Middle frontal gyrus (tissue), 1 donor: ENCODE data around the gene ASB12.
A peak's percentile ranks its signal among the peaks of the same experiment; 100 is the strongest.
"Not testable (repeated sequence)": the region's sequence is repeated elsewhere in the genome, so short reads cannot be mapped to it uniquely, and the experiment has no call there.

ENCODE experiments used
- DNase-seq: peaks from one replicate; pipeline ENCODE4 v3.0.0-alpha.2; 2015; ENCODE audit warnings: low spot score; ENCODE audit errors: extremely low spot score

The ASB12 gene

DNA sequence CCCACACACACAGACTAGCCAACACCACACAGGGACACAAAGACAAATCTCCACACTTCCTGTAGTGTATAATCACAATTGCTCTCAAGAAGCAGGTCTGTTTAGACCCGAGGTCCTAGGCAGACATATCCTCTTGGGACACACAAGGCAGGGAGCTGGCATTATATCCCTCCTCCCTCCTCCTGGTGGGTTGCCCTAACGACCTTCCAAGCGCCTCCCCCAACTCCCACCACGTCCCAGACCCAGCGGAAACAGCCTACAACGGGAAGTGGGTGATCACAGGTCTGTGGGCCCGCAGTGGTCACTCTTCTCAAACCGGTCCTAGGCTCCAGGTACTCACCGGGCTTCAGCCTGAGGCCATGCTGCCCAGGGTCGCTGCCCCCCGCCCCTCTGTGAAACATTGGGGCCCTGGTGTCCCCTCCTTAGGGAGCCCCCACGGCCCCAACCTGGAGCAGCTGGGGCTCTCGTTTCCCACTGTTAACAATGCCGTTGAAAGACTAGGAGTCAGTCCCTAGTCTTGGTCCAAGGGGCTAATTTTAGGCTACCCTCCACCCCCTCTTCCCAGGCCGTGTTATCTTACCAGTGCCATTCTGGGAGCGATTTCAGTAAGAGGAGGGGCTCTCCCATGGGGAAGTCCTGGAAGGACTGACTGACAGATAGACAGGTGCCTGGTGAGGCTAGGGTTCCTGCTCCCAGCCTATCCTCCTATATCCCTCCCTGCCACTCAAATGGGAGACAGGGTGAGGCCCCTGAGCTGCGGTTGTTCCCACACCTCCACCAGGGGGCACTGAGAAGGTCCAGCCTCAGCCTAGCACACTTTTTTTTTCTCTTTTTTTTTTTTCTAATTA lies at the start of gene ASB12:
Gene ASB12, minus strand, starts transcription at position 485 of the 848 bp plus-strand sequence. CDS start 4,957 bp downstream, outside the sequence.
- no peak for DNase-seq

GRCh38 chrX:64265265-64265664 lies 34.9 kb upstream of the ASB12 start:
- no peak for DNase-seq

GRCh38 chrX:64229154-64229553 lies 1.3 kb downstream of the ASB12 start:
- no peak for DNase-seq

- DNase-seq, result no peak
Observed at GRCh38 chrX:64218023-64218422, 12.4 kb downstream of the ASB12 start.

- not testable (repeated sequence) for DNase-seq
Observed at GRCh38 chrX:64213989-64214388, 16.4 kb downstream of the ASB12 start.

DNA sequence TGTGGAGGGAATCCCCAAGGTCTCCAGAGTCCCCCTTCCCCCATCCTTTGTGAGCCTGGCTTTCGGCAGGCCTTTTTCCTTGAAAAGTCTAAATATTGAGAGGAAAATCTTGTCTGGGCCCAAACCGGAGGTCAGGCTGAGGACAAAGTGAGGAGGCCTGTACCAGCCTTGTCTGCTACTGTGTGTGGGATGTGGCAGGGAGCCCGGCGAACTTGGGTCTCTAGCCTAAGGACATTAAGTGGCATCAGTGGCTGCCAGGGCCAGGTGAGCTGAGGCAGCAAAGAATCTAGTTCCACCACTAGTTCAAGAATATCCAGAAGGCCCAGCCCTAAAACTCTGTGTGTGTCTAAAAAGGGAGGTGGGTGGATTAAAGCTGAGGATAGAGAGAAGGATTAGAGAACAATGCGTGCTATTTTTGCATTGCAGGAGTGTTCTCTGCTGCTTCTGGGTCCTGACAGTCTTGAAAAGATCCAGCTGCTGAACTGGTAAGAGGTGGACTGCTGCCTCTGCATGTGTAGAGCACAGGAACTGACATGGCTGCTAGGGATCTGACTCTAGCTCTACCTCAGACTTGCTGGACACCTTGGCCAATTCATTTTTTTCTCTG lies 23.7 kb downstream of the ASB12 start:
- no peak for DNase-seq

GRCh38 chrX:64205735-64206501 lies 24.5 kb downstream of the ASB12 start:
- peak; percentile 75 for DNase-seq

DNA sequence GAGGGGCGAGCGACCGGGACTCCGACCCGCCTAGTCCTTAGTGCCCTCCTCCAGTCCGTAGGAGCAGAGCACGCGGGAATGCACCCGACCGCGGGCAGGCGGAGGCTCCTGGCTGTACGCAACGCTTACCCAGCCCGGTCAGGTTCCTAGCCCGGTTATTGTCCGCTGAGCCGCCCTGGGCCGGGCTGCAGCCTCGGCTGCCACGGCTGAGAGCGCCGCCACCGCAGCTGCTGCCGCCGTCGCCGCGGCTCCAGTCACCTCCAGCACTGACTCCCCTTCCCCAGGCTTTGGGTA lies 25.0 kb downstream of the ASB12 start, which contains the start of gene AMER1:
Gene AMER1, minus strand, starts transcription at position 268 of the 294 bp plus-strand sequence. CDS start 12,422 bp downstream, outside the sequence.
- no peak for DNase-seq

GRCh38 chrX:64204701-64205440 lies 25.5 kb downstream of the ASB12 start:
- no peak for DNase-seq

DNA sequence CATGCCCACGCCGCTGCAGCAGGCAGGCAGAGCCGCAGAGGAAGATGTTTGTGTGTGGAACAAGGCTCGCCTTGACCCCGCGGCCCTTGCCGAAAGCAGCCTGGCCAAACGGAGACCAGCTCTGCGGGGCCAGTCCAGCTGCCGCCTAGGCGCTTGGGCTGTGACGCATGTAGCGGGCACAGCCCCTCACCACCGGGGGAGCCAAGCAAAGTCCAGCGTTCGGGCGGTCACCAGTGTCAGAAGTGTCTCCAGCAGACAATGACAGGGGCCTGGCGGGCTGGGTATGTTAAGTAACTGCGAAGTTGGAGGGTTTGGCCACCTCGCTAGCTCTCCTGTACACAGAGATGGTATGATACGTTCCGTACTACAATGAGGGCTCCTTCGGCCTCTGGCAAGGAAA lies 26.2 kb downstream of the ASB12 start:
- DNase-seq, result no peak

- DNase-seq, result no peak
Observed at GRCh38 chrX:64202808-64203325, 27.5 kb downstream of the ASB12 start.

DNA sequence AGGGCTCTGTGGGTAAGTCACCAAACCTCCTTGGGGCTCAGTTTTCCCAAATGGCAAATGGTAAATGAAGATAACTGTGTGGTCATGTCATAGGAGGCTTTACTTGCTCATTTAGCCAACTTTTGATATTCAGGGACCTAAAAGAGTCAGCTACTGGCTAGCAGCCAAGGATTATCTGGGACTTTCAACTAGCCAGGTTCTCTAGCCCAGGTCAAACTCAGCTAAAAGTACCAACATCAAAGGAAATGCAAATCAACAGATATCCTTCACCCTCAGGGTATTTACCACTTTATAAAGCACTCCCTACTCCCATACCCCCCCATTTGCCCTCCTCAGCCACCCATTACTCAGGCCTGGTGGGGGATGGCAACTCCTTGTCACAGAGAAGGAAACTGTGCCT lies 32.4 kb downstream of the ASB12 start:
- no peak for DNase-seq

- DNase-seq, result no peak
Observed at GRCh38 chrX:64196606-64197005, 33.8 kb downstream of the ASB12 start.

DNA sequence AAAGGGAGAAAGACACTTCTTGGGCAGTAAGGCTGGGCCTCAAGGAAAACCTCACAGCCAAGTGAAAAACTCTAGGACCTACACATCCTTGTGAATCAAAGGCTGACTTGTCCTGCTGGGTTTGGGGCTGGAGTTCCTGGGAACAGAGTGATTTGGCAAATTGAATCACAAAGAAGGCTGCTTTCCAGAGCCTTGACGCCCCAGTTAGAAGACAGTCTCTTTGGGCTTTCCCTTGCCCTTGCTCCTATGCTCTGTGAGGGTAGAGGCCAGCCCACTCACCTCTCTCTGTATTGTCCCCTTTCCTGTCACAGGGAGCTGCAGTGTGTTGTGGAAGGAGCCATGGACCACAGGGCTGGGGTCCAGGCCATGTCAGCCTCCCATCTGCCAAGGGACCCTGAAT lies 34.5 kb downstream of the ASB12 start:
- DNase-seq, result no peak

DNA sequence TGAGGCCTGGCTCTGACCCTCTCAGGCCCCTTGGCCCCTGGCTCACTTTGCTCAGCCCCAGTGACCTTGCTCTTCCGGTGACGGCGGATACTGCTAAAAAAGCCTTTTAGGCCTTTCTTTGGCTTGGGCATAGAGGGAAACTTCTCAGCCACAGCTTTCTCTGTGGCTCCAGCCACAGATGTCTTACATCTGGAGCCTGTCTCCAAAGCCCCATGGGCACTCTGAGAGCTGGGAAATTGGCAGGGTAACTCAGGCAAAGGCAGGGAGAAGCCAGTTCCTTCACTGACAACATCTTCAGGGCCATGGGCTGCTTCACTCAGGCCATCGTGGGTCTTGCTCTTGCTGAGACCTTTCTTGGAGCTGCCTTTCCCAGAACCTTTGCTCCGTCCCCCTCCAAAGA lies 37.7 kb downstream of the ASB12 start:
- DNase-seq, result no peak

DNA sequence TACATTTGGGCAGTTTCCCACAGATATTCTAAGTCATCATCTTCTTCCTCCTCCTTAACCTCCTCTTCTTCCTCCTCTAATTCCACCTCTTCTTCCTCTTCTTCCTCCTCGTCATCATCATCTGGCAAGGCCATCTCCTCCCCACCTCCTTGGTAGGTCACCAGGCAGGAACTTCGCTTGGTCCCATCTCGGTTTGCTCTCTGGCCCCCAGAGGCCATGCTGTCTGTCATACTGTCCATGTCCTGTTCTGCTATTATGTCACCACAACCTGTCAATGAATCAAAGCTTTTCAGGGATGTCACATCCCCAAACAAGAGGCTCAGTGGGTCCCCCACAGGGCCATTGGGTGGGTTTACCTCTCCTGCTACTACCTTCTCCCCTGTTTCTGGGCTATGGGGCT lies 38.4 kb downstream of the ASB12 start:
- DNase-seq, result no peak

GRCh38 chrX:64191281-64192010 lies 39.0 kb downstream of the ASB12 start:
- DNase-seq, result no peak

DNA sequence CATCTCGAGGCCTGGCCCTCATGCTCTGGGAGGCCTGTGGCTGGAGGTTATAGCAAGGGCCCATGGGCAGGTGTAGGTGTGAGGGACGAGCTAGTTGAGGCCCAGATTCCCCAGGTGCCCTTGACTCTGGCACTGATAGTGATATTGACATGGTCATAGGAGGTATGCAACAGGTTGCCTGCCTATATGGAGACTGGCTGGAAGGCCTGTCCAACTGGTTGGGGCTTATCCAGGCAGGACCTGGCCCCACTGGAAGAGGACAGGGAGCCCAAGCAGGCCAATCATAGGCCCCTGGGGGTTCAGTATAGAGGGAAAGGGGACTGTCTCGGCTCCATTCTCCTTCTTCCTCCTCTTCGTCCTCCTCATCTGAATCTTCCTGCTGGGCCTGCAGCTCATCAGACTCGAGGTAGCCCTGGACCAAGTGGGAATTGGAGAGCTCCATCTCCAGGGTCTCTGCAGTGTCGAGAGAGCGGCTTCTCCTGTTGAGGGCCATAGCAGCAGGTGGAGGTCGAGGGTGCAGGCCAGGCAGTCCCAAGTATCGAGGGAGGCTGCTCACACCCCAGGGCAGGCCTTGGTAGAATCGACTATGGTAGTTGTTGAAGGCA lies 40.2 kb downstream of the ASB12 start:
- DNase-seq, result no peak

- no peak for DNase-seq
Observed at GRCh38 chrX:64188901-64189300, 41.5 kb downstream of the ASB12 start.

GRCh38 chrX:64187762-64188150 lies 42.7 kb downstream of the ASB12 start:
- DNase-seq, result no peak
